ENCODE measurements around the gene SERPINI1. TPM values are rescaled to one million over a fixed set of nuclear protein-coding genes. Genes with fewer than 3 reads are reported as not detected.

Gene SERPINI1
- total RNA-seq, 1 donor from 2014 or later: 66.2 TPM

DNA sequence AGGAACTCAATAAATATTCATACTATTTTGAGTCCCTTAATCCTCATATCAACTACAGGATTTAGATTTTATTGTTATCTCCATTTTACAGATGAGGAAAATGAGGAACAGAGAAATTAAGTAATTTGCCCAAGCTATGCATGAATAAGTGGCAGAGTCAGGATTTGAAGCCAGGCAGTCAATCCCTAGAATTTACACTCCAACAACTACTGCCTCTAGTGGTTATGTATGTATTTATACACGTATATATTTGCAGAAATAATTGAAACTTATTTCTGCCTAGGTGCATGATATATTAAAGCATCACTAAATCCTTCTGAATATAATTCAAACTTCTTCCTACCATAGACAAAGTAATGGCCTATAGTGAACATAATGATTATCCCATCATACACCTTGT, 137.4 kb downstream of the SERPINI1 start:
- H3K4me1 Mint-ChIP-seq (ENCODE audit: low read depth, unreplicated experiment): no peaks in the 10 kb centered on the region
- peaks cover 2% of the 10 kb centered on the region for H3K27me3 Mint-ChIP-seq (ENCODE audit: unreplicated experiment)
- no peak for DNase-seq
- no peak overlapping the region for H3K27ac Mint-ChIP-seq (ENCODE audit: unreplicated experiment)
- TF ChIP-seq, protein P1, sequence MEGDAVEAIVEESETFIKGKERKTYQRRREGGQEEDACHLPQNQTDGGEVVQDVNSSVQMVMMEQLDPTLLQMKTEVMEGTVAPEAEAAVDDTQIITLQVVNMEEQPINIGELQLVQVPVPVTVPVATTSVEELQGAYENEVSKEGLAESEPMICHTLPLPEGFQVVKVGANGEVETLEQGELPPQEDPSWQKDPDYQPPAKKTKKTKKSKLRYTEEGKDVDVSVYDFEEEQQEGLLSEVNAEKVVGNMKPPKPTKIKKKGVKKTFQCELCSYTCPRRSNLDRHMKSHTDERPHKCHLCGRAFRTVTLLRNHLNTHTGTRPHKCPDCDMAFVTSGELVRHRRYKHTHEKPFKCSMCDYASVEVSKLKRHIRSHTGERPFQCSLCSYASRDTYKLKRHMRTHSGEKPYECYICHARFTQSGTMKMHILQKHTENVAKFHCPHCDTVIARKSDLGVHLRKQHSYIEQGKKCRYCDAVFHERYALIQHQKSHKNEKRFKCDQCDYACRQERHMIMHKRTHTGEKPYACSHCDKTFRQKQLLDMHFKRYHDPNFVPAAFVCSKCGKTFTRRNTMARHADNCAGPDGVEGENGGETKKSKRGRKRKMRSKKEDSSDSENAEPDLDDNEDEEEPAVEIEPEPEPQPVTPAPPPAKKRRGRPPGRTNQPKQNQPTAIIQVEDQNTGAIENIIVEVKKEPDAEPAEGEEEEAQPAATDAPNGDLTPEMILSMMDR (IDR thresholded peaks at IDR 0.05; ENCODE audit: partially characterized antibody, unreplicated experiment): peak; percentile 34
- no peaks in the 10 kb centered on the region for H3K9me3 Mint-ChIP-seq (ENCODE audit: unreplicated experiment)
- H3K4me3 Mint-ChIP-seq (ENCODE audit: unreplicated experiment): no peak overlapping the region
- H3K36me3 Mint-ChIP-seq (ENCODE audit: unreplicated experiment): no peaks in the 10 kb centered on the region

GRCh38 chr3:167874671-167875372, 139.3 kb downstream of the SERPINI1 start:
- Mint-ChIP-seq H3K4me1 (ENCODE audit: low read depth, unreplicated experiment) (no peaks in the 10 kb centered on the region), H3K27me3 (ENCODE audit: unreplicated experiment) (peaks cover 2% of the 10 kb centered on the region), H3K9me3 (ENCODE audit: unreplicated experiment) (no peaks in the 10 kb centered on the region), H3K36me3 (ENCODE audit: unreplicated experiment) (no peaks in the 10 kb centered on the region), H3K4me3 (ENCODE audit: unreplicated experiment) (no peak overlapping the region), H3K27ac (ENCODE audit: unreplicated experiment) (no peak overlapping the region)
- TF ChIP-seq, protein P1 (IDR thresholded peaks at IDR 0.05; ENCODE audit: partially characterized antibody, unreplicated experiment): no peak
- no peak for DNase-seq

Other genes starting within 250 kb of the SERPINI1 start
- gene WDR49, start 81.8 kb upstream of the SERPINI1 start, total RNA-seq (ENCODE audit: unreplicated experiment): 0.76 TPM
- gene PDCD10, start 829 bp upstream of the SERPINI1 start, total RNA-seq (ENCODE audit: unreplicated experiment): 48.0 TPM